ENCODE measurements around the gene PPP1R10. TPM values are rescaled to one million over a fixed set of nuclear protein-coding genes. Genes with fewer than 3 reads are reported as not detected.
A peak's percentile ranks its signal among the peaks of the same experiment; 100 is the strongest.

PPP1R10 gene
- total and polyA plus RNA-seq, 2 of the 13 experiments (the other 11 are each of a cell fraction or from before 2014, with no cell fraction given), result 26.3 to 38.4 TPM

- TF ChIP-seq ZBTB4 (CRISPR knock-in tag; IDR thresholded peaks at IDR 0.05; ENCODE audit: borderline replicate concordance) (peak; percentile 29; the same call in 1 of the 2 replicates), GZF1 (CRISPR knock-in tag; IDR thresholded peaks at IDR 0.05) (peak; percentile 62; the same call in 1 of the 2 replicates), FIP1L1 (IDR thresholded peaks at IDR 0.05; ENCODE audit: borderline replicate concordance, insufficient read depth, low read depth, low read length) (no peak; the same call in 1 of the 2 replicates), IKZF5 (CRISPR knock-in tag; IDR thresholded peaks at IDR 0.05) (no peak), HOXD1 (CRISPR knock-in tag; IDR thresholded peaks at IDR 0.05) (no peak), GRHL1 (CRISPR knock-in tag; conservative IDR thresholded peaks at IDR 0.05) (no peak), ISX (CRISPR knock-in tag; conservative IDR thresholded peaks at IDR 0.05) (no peak), PREB (CRISPR knock-in tag; IDR thresholded peaks at IDR 0.05) (no peak), ZNF549 (CRISPR knock-in tag; IDR thresholded peaks at IDR 0.05) (no peak), DDIT3 (CRISPR knock-in tag; IDR thresholded peaks at IDR 0.05) (no peak), ZNF20 (CRISPR knock-in tag; IDR thresholded peaks at IDR 0.05) (no peak; the same call in 1 of the 2 replicates), CBX5 (CRISPR knock-in tag; IDR thresholded peaks at IDR 0.05; ENCODE audit: borderline replicate concordance) (peak; percentile 69; the same call in 1 of the 2 replicates), ZNF800 (CRISPR knock-in tag; IDR thresholded peaks at IDR 0.05) (peak; percentile 44; the same call in 1 of the 2 replicates), HES4 (CRISPR knock-in tag; IDR thresholded peaks at IDR 0.05; ENCODE audit: borderline replicate concordance) (peak; percentile 74; the same call in 1 of the 2 replicates), KDM5A (IDR thresholded peaks at IDR 0.05; ENCODE audit: borderline replicate concordance, low read length) (peak; percentile 95), KLF15 (CRISPR knock-in tag; IDR thresholded peaks at IDR 0.05; ENCODE audit: borderline replicate concordance) (peak; percentile 63; the same call in 1 of the 2 replicates)
Measured at GRCh38 chr6:30617565-30618269, 674 bp upstream of the PPP1R10 start, which contains the start of gene MRPS18B (continued).
